ENCODE data around the gene AGAP1. TPM values are rescaled to one million over a fixed set of nuclear protein-coding genes. Genes with fewer than 3 reads are reported as not detected.
"Not testable (repeated sequence)": the region's sequence is repeated elsewhere in the genome, so short reads cannot be mapped to it uniquely, and the experiment has no call there.

AGAP1 gene
- total RNA-seq, 2 experiments from 2014 or later: 2.4 to 4.5 TPM

DNA sequence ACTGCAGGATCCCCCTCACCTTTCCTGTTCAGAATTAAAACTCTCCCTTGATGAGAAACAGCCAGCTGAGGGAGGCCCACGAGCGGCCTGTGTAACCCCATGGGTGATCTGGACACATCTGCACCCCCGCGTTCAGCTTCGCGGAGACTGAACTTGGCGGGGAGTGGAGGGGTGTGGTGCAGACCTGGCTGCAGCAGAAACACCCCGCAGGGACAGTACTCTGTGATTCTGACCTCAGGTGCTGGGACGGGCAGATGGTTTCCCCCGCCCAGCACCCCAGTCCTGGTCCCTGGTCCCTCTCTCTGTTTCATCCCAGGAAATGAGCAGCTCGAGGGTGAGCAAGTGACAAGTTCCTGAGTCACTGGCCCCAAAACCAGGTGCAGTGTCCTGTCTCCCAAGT is 633.2 kb downstream of the AGAP1 start:
- no peak overlapping the region for H3K27ac Mint-ChIP-seq
- ATAC-seq (ENCODE audit: low read depth) (no peak), DNase-seq (no peak)
- no peak overlapping the region for H3K4me3 Mint-ChIP-seq
- H3K36me3 Mint-ChIP-seq: no peaks in the 10 kb centered on the region
- POLR2A ChIA-PET: no interaction called here
- H3K9me3 Mint-ChIP-seq: no peaks in the 10 kb centered on the region
- H3K4me1 Mint-ChIP-seq: no peaks in the 10 kb centered on the region
- no peaks in the 10 kb centered on the region for H3K27me3 Mint-ChIP-seq

DNA sequence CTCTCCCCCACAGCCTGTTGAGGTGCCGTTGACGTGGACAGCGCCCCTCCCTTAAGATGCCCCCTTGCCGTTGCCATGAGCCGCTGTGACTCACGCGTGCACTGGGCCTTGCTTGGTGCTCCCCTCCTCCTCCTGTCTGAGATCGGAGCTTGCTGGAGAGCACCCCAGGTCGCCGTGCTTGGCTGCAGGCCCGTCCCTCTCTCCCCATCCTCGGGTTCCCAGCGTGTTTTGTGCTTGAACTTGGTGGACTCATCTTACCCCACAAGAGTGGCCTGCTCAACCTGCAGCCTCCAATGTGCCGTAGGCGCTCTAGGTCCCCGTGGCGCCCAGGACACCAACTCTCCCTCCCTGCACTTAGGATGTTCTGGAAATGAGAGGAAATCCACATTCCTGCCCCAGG is 634.5 kb downstream of the AGAP1 start:
- POLR2A ChIA-PET: no interaction called here
- Mint-ChIP-seq H3K4me3 (no peak overlapping the region), H3K36me3 (no peaks in the 10 kb centered on the region), H3K27ac (no peak overlapping the region), H3K9me3 (no peaks in the 10 kb centered on the region), H3K4me1 (no peaks in the 10 kb centered on the region), H3K27me3 (no peaks in the 10 kb centered on the region)
- DNase-seq (no peak), ATAC-seq (ENCODE audit: low read depth) (no peak)

DNA sequence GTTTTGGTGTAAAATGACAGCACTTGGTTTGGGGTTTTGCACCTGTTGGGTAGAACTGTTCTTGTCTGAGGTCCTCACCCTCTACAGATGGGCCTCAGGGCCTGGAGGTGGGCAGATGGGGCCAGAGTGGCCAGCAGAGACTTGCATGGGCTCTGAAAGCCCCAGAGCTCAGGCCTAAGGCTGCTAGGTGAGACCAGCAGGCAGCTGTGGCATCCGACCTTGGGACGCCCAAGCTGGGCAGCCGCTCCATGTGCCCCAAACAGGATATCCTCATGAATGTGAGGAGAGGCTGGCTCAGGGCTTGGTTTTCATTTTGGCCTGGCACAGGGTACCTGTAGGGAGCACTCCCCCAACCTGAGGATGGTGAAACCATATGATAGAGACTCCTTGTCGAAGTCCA is 636.1 kb downstream of the AGAP1 start:
- POLR2A ChIA-PET: no interaction called here

GRCh38 chr2:236130349-236130998 is 636.6 kb downstream of the AGAP1 start:
- H3K27ac Mint-ChIP-seq: no peak overlapping the region
- DNase-seq (no peak), ATAC-seq (ENCODE audit: low read depth) (no peak)
- no peaks in the 10 kb centered on the region for H3K27me3 Mint-ChIP-seq
- no peaks in the 10 kb centered on the region for H3K9me3 Mint-ChIP-seq
- H3K4me1 Mint-ChIP-seq: no peaks in the 10 kb centered on the region
- H3K36me3 Mint-ChIP-seq: no peaks in the 10 kb centered on the region
- POLR2A ChIA-PET: no interaction called here
- H3K4me3 Mint-ChIP-seq: no peak overlapping the region

More for the DNA sequence above, 636.1 kb downstream of the AGAP1 start:
- Mint-ChIP-seq H3K9me3 (no peaks in the 10 kb centered on the region), H3K4me3 (no peak overlapping the region), H3K27ac (no peak overlapping the region), H3K4me1 (no peaks in the 10 kb centered on the region), H3K27me3 (no peaks in the 10 kb centered on the region), H3K36me3 (no peaks in the 10 kb centered on the region)
- DNase-seq (no peak), ATAC-seq (ENCODE audit: low read depth) (no peak)

DNA sequence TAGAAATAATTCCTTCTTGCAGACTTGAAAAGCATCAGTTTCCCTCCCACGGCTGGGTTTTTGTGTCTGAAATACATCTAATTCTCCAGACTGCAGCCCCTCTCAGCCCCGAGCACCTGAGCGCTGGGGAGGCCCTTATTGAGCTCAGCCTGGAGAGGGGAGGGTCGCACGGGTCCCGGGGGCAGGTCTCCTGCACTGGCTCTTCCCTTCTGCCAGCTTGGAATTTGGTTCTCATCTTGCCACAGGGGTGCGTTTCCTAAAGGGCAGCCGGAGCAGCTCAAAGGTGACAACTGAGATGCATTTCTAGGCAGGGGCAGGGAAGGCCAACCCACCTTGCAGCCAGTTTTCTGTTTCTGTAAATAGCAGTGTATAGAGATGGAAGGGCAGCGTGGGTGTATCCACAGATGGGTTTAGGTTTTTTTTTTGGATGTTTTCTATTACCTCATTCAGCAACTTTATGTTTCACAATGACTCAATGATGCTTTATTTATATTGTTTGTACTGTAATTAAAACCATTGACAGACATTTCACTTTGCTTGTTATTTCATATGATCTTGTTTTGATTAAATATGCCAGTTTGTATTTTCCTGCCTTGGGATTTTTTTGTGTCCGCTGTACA is 637.3 kb downstream of the AGAP1 start:
- Mint-ChIP-seq H3K27ac (no peak overlapping the region), H3K4me3 (no peak overlapping the region), H3K27me3 (no peaks in the 10 kb centered on the region), H3K9me3 (no peaks in the 10 kb centered on the region), H3K4me1 (no peaks in the 10 kb centered on the region), H3K36me3 (no peaks in the 10 kb centered on the region)
- ATAC-seq (ENCODE audit: low read depth) (no peak), DNase-seq (no peak)
- POLR2A ChIA-PET: no interaction called here

DNA sequence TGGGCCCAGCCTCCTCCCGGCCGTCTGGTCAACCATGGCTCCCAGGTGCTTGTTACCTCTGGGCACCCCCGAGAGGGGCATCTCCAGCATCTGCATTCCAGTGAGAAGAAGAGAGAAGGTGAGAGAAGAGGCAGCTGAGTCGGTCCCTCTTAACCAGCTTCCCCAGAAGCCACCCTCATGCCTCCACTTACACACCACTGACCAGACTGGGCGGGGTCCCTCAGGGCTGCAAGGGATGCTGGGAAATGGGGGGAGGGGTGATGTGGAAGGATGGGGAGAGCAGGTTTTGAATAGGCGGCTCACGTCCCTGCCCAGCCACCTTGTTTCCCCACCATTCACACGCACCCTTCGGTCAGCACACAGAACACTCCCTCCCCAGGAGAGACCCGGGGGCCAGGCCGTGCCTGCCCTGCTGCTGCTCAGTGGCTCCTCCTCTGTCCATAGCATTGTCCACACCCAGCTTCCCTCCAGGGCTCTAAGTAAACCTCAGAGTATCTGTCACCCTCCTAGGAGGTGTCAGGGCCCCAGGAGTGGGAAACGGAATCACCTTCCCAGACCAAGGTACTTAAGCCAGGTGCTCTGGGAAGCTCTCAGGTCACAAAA is 639.7 kb downstream of the AGAP1 start:
- no peak for DNase-seq
- Mint-ChIP-seq H3K4me3 (no peak overlapping the region), H3K9me3 (no peaks in the 10 kb centered on the region), H3K27ac (no peak overlapping the region), H3K36me3 (no peaks in the 10 kb centered on the region), H3K4me1 (no peaks in the 10 kb centered on the region), H3K27me3 (no peaks in the 10 kb centered on the region)
- ATAC-seq (ENCODE audit: low read depth): no peak
- POLR2A ChIA-PET: no interaction called here

GRCh38 chr2:236136538-236136937 is 642.7 kb downstream of the AGAP1 start:
- ATAC-seq (ENCODE audit: low read depth) (no peak), DNase-seq (no peak)
- Mint-ChIP-seq H3K27me3 (no peaks in the 10 kb centered on the region), H3K4me1 (no peaks in the 10 kb centered on the region), H3K9me3 (no peaks in the 10 kb centered on the region), H3K27ac (no peak overlapping the region), H3K36me3 (no peaks in the 10 kb centered on the region), H3K4me3 (no peak overlapping the region)
- POLR2A ChIA-PET: no interaction called here

GRCh38 chr2:236137066-236137465 is 643.2 kb downstream of the AGAP1 start:
- no peak overlapping the region for H3K4me3 Mint-ChIP-seq
- ATAC-seq (ENCODE audit: low read depth): no peak
- H3K27me3 Mint-ChIP-seq: no peaks in the 10 kb centered on the region
- no peaks in the 10 kb centered on the region for H3K4me1 Mint-ChIP-seq
- no peak for DNase-seq
- H3K9me3 Mint-ChIP-seq: no peaks in the 10 kb centered on the region
- H3K27ac Mint-ChIP-seq: no peak overlapping the region
- POLR2A ChIA-PET: no interaction called here
- H3K36me3 Mint-ChIP-seq: no peaks in the 10 kb centered on the region

DNA sequence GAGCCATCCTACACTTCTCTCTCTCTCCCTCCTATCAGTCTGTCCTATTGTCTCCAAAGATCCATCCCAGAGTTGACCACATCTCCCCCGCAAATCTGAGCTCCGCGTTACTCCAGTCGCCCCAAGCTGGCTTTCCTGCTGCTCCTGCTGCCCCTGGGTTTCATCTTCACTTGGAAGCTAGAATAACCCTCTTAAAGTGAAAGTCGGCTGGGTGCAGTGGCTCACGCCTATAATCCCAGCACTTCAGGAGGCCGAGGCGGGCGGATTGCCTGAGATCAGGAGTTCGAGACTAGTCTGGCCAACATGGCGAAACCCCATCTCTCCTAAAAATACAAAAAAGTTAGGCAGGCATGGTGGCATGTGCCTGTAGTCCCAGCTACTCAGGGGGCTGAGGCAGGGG is 647.8 kb downstream of the AGAP1 start:
- H3K27me3 Mint-ChIP-seq; H3K9me3 Mint-ChIP-seq; H3K27ac Mint-ChIP-seq; POLR2A ChIA-PET; ATAC-seq (ENCODE audit: low read depth); DNase-seq; H3K36me3 Mint-ChIP-seq; H3K4me1 Mint-ChIP-seq; H3K4me3 Mint-ChIP-seq: not testable (repeated sequence)

DNA sequence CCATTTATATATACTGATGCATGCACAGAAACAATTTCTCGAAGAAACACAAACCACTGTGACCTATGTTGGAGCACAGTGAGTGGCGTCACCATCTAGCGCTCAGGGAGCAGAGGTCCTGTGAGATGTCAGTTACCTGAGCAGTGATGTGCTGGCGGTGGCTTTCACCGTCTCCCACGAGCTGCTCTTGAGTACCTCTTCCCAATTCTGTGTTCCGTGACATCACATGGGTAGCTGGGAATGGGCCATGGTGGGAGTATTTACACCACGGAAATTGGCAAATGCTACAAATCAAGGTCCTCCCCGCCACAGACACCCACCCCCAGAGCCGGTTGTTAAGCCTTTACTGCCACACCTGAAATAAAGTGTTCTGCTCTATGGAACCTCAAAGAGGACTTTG is 650.0 kb downstream of the AGAP1 start:
- H3K4me1 Mint-ChIP-seq: no peaks in the 10 kb centered on the region
- no peak overlapping the region for H3K27ac Mint-ChIP-seq
- no peak for DNase-seq
- no peak overlapping the region for H3K4me3 Mint-ChIP-seq
- POLR2A ChIA-PET: no interaction called here
- no peak for ATAC-seq (ENCODE audit: low read depth)
- H3K36me3 Mint-ChIP-seq: no peaks in the 10 kb centered on the region
- H3K27me3 Mint-ChIP-seq: peaks cover 4% of the 10 kb centered on the region
- H3K9me3 Mint-ChIP-seq: no peaks in the 10 kb centered on the region

DNA sequence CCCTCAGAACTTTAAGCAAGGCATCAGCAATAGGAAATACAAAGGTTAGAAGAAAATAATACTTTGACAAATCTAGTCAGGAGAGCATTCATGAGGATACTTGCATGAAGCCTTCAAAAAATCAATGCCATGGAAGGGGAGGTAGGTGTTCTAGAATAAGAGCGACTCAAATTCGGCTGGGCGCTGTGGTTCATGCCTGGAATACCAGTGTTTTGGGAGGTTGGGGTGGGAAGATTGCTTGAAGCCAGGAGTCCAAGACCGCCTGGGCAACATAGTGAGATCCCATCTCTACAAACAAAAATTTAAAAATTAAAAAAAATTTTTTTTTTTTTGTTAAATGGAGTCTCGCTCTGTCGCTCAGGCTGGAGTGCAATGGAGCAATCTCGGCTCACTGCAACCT is 652.6 kb downstream of the AGAP1 start:
- H3K4me1 Mint-ChIP-seq: no peaks in the 10 kb centered on the region
- no peak for ATAC-seq (ENCODE audit: low read depth)
- POLR2A ChIA-PET: no interaction called here

DNA sequence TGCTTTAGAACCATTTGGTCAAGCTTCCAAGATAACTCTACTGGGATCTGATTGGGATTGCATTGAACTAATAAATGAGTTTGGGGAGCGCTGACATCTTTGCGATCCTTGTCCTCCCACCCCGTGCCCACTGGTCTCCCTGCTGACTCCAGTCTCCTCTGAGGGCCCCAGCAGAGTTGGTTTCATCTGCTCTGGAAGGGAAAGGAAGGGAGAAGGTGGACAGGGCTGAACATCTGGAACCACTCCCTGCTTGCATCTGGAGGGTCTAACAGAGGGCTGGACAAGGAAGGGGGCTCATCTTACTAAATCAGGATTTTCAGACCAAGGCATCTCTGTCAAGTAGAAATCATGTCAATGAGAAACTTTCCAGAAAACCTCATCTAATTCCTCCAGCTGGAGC is 661.6 kb downstream of the AGAP1 start:
- POLR2A ChIA-PET: no interaction called here
- Mint-ChIP-seq H3K27ac (no peak overlapping the region), H3K9me3 (peaks cover 3% of the 10 kb centered on the region), H3K27me3 (peaks cover 22% of the 10 kb centered on the region), H3K4me1 (no peaks in the 10 kb centered on the region), H3K36me3 (no peaks in the 10 kb centered on the region), H3K4me3 (no peak overlapping the region)
- ATAC-seq (ENCODE audit: low read depth) (no peak), DNase-seq (no peak)

More for the DNA sequence above, 652.6 kb downstream of the AGAP1 start:
- Mint-ChIP-seq H3K4me3 (no peak overlapping the region), H3K27me3 (peaks cover 4% of the 10 kb centered on the region), H3K36me3 (no peaks in the 10 kb centered on the region), H3K9me3 (peaks cover 3% of the 10 kb centered on the region), H3K27ac (no peak overlapping the region)
- DNase-seq: no peak

DNA sequence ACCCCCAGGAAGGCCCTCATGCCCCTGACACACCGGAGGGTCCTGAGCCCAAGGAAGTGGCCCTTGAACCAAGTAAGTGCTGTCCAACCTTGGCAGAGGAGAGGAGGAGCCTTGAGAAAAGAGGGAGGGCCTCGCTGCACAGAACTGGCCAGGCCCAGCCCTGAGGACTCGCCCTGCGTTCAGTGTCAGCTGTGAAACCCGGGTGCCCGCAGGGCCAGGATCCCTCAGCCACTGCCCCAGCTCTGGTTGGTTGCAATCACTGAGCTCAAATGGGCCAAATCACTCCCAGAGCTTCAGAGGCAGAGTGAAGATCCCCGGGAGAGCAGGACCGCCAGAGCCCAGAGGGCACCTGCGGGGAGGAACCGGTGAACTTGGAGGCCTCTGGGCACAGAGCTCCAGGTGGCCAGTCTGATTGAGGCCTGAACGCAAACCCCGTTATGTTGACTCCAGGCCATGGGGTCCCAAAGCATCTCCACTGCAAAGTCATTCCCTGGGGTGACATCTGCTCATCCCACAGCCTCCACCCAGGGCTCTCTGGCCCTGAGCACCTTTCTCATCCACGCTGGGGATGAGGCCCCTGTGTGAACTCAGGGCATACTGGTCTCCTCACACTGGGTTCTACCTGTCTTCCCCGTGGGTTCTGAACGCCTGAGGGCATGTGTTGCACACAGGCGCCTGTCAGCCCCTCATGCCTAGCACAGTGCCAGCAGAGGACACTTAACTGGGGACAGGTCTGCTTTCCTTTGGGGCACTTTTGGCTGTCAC is 662.4 kb downstream of the AGAP1 start:
- DNase-seq: no peak
- Mint-ChIP-seq H3K4me3 (no peak overlapping the region), H3K36me3 (no peaks in the 10 kb centered on the region), H3K27ac (no peak overlapping the region), H3K9me3 (peaks cover 3% of the 10 kb centered on the region), H3K4me1 (no peaks in the 10 kb centered on the region), H3K27me3 (peaks cover 28% of the 10 kb centered on the region)
- POLR2A ChIA-PET: no interaction called here
- ATAC-seq (ENCODE audit: low read depth): no peak

GRCh38 chr2:236156860-236157194 is 663.0 kb downstream of the AGAP1 start:
- DNase-seq (no peak), ATAC-seq (ENCODE audit: low read depth) (no peak)
- no peaks in the 10 kb centered on the region for H3K36me3 Mint-ChIP-seq
- H3K4me3 Mint-ChIP-seq: no peak overlapping the region
- POLR2A ChIA-PET: no interaction called here
- H3K27ac Mint-ChIP-seq: no peak overlapping the region
- peaks cover 33% of the 10 kb centered on the region for H3K27me3 Mint-ChIP-seq
- no peaks in the 10 kb centered on the region for H3K4me1 Mint-ChIP-seq
- peaks cover 3% of the 10 kb centered on the region for H3K9me3 Mint-ChIP-seq
